NCI-H187 (cell line): ENCODE measurements around the gene C19orf38.
A peak's percentile ranks its signal among the peaks of the same experiment; 100 is the strongest.
"Not testable (repeated sequence)": the region's sequence is repeated elsewhere in the genome, so short reads cannot be mapped to it uniquely, and the experiment has no call there.

Experiments used
- DNase-seq, 2 experiments: peaks; one replicate each; lab custom pipeline; 2025; lab: John Stamatoyannopoulos, UW

The C19orf38 gene

GRCh38 chr19:10823690-10824089 is 24.5 kb upstream of the C19orf38 start:
- DNase-seq, result no peak

GRCh38 chr19:10826231-10826630 is 22.0 kb upstream of the C19orf38 start:
- DNase-seq, result no peak

GRCh38 chr19:10826846-10827245 is 21.4 kb upstream of the C19orf38 start:
- DNase-seq, result no peak

GRCh38 chr19:10828981-10829821 is 19.0 kb upstream of the C19orf38 start:
- DNase-seq, result no peak

- no peak for DNase-seq
Measured at GRCh38 chr19:10829967-10830366, 18.2 kb upstream of the C19orf38 start.

GRCh38 chr19:10830370-10830769 is 17.8 kb upstream of the C19orf38 start:
- DNase-seq, result no peak

- no peak for DNase-seq
Measured at GRCh38 chr19:10830931-10831779, 17.1 kb upstream of the C19orf38 start.

- no peak for DNase-seq
Measured at GRCh38 chr19:10831987-10832938, 16.0 kb upstream of the C19orf38 start.

GRCh38 chr19:10832939-10833296 is 15.3 kb upstream of the C19orf38 start:
- DNase-seq, result no peak

- peak in 1 of 2 experiments; percentile 95 for DNase-seq
Measured at GRCh38 chr19:10835089-10835753, 13.0 kb upstream of the C19orf38 start.

- peak; percentile 83 to 98 for DNase-seq
Measured at GRCh38 chr19:10835754-10836478, 12.3 kb upstream of the C19orf38 start, which contains the start of gene TMED1. TMED1 (minus strand) TSS chr19:10836212; CDS start chr19:10836191, 21 bp downstream.

- DNase-seq, result peak in 1 of 2 experiments; percentile 65
Measured at GRCh38 chr19:10836479-10837330, 11.5 kb upstream of the C19orf38 start.

- DNase-seq, result not testable (repeated sequence)
Measured at GRCh38 chr19:10837649-10838048, 10.6 kb upstream of the C19orf38 start.

- DNase-seq, result no peak
Measured at GRCh38 chr19:10838377-10838776, 9.8 kb upstream of the C19orf38 start.

GRCh38 chr19:10839114-10840050 is 8.8 kb upstream of the C19orf38 start:
- DNase-seq, result no peak

- DNase-seq, result no peak
Measured at GRCh38 chr19:10842788-10843187, 5.4 kb upstream of the C19orf38 start.

- no peak for DNase-seq
Measured at GRCh38 chr19:10846500-10847202, 1.6 kb upstream of the C19orf38 start.

- DNase-seq, result no peak
Measured at GRCh38 chr19:10850631-10851030, 2.4 kb downstream of the C19orf38 start.
